ENCODE data around the gene NEUROG2.
"Not testable (repeated sequence)": the region's sequence is repeated elsewhere in the genome, so short reads cannot be mapped to it uniquely, and the experiment has no call there.

Gene NEUROG2

DNA sequence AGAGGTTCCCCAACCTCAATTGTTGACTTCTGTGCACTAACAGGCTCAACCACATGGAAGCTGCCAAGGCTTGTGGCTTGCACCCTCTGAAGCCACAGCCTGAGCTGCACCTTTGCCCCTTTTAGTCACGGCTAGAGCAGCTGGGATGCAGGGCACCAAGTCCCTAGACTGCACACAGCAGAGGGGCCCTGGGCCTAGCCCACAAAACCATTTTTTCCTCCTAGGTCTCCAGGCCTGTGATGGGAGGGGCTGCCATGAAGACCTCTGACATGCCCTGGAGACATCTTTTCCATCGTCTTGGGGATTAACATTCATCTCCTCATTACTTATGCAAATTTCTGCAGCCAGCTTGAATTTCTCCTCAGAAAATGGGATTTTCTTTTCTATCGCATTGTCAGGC lies 25.2 kb downstream of the NEUROG2 start:
- not testable (repeated sequence) for DNase-seq (ENCODE audit: low spot score)

DNA sequence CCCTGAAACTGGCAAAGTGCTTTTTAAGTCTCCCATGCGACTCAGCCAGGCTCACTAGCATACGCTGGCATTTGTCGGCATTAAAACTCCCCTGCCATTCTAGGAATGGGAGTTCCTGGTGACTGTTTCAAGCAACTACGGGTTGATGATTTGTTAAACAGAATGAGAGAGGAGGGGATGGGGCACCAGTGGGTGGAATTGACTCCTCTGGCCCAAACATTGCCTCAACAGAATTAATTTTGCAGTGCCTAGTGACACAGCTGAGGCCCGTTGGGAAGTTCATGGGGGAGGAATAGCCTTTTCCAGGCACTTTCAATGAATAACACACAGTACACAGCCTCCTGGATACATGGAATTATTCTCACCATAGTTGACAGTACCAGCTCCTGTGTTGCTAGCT lies 30.1 kb downstream of the NEUROG2 start:
- DNase-seq (ENCODE audit: low spot score) = no peak

- DNase-seq (ENCODE audit: low spot score) = no peak
These were observed 42.0 kb downstream of the NEUROG2 start for GRCh38 chr4:112473985-112474384.

- no peak for DNase-seq (ENCODE audit: low spot score)
These were observed 43.7 kb downstream of the NEUROG2 start for GRCh38 chr4:112472318-112472717.

Measured in RKO (cell line).